ENCODE measurements around the gene ANKRD13B.

The ANKRD13B gene

GRCh38 chr17:29620779-29621500, 28.0 kb downstream of the ANKRD13B start:
- Histone ChIP-seq H2AFZ (ENCODE audit: low read length, unreplicated experiment) (no peak overlapping the region), H3K36me3 (ENCODE audit: insufficient read depth, low read length) (no peaks in the 10 kb centered on the region), H3K79me2 (ENCODE audit: control insufficient read depth, insufficient read depth, low read length, unreplicated experiment) (no peaks in the 10 kb centered on the region), H3K27ac (ENCODE audit: low read depth, low read length) (no peak overlapping the region), H3K4me3 (ENCODE audit: low read depth, low read length) (no peak overlapping the region), H3K4me1 (ENCODE audit: control insufficient read depth, insufficient read depth, low read length, unreplicated experiment) (peaks cover 20% of the 10 kb centered on the region), H3K27me3 (ENCODE audit: insufficient read depth, low read length) (peaks cover 12% of the 10 kb centered on the region)

- Histone ChIP-seq H3K27me3 (ENCODE audit: insufficient read depth, low read length) (peaks cover 4% of the 10 kb centered on the region; the same call in 1 of the 2 replicates), H3K79me2 (ENCODE audit: control insufficient read depth, insufficient read depth, low read length, unreplicated experiment) (no peaks in the 10 kb centered on the region), H3K4me3 (ENCODE audit: low read depth, low read length) (peak overlapping the region; percentile 89), H3K36me3 (ENCODE audit: insufficient read depth, low read length) (no peaks in the 10 kb centered on the region), H3K27ac (ENCODE audit: low read depth, low read length) (no peak overlapping the region), H3K4me1 (ENCODE audit: control insufficient read depth, insufficient read depth, low read length, unreplicated experiment) (peaks cover 17% of the 10 kb centered on the region), H2AFZ (ENCODE audit: low read length, unreplicated experiment) (no peak overlapping the region)
Measured at GRCh38 chr17:29621751-29622194, 28.8 kb downstream of the ANKRD13B start.

DNA sequence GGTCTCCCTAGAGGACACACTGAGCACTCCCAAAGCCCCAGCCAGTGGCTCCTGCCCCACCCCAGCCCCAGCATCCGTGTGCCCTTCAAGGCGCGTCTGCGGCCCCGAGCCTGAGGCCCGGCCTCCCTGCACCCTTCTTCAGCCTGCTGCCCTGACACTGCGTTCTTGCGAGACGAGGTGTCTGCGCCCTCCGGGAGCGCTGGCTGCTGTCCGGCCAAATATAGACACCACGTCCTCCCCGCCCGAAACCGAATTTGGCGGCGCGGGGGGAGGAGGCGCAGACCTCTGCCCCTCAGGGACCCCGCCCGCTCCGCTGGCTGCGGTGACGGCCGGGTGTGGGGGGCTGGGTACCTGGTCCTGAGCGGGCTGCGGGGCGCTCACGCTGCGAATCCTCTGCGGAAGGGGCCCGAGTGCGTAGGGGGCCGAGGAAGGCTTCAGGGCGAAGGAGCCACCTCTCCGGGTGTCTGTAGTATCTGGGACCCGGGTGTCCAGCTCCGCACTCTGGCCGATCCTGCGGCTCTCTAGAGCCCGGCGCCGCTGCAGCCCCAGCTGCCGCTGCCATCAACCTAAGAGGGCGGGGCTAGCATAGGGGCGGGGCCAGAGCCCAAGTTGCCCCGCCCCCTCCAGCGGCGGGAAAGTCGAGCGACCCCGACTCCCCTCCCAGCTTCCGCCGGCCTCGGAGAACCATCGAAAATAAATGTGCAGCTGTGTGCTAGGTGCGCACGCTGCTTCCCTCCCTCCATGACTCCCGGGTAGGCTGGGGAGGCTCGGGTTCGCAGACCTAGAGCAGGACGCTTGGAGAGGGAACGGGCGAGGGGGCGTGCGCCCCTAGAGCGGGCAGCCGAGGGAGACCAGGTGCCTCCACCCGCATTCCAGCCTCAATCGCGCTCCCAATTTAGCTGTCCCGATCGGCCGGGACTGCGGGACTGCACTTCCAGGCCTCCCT, 29.7 kb downstream of the ANKRD13B start, which contains the start of gene CORO6:
TSS of gene CORO6 (minus strand) at position 576 of the 946 bp plus-strand sequence. CDS start 1,491 bp downstream, outside the sequence.
- Histone ChIP-seq H3K27ac (ENCODE audit: low read depth, low read length) (no peak within 1 kb of the TSS), H3K36me3 (ENCODE audit: insufficient read depth, low read length) (no peaks in the 10 kb centered on the region), H3K4me1 (ENCODE audit: control insufficient read depth, insufficient read depth, low read length, unreplicated experiment) (peaks cover 17% of the 10 kb centered on the region), H3K27me3 (ENCODE audit: insufficient read depth, low read length) (no peaks in the 10 kb centered on the region), H3K79me2 (ENCODE audit: control insufficient read depth, insufficient read depth, low read length, unreplicated experiment) (no peaks in the 10 kb centered on the region), H3K4me3 (ENCODE audit: low read depth, low read length) (peak within 1 kb of the TSS; percentile 89), H2AFZ (ENCODE audit: low read length, unreplicated experiment) (peak within 1 kb of the TSS; percentile 66)

GRCh38 chr17:29623283-29623647, 30.3 kb downstream of the ANKRD13B start:
- H3K79me2 ChIP-seq (ENCODE audit: control insufficient read depth, insufficient read depth, low read length, unreplicated experiment) = no peaks in the 10 kb centered on the region
- peaks cover 17% of the 10 kb centered on the region for H3K4me1 ChIP-seq (ENCODE audit: control insufficient read depth, insufficient read depth, low read length, unreplicated experiment)
- no peaks in the 10 kb centered on the region for H3K27me3 ChIP-seq (ENCODE audit: insufficient read depth, low read length)
- no peak overlapping the region for H2AFZ ChIP-seq (ENCODE audit: low read length, unreplicated experiment)
- peak overlapping the region; percentile 89; the same call in 1 of the 2 replicates for H3K4me3 ChIP-seq (ENCODE audit: low read depth, low read length)
- H3K36me3 ChIP-seq (ENCODE audit: insufficient read depth, low read length) = no peaks in the 10 kb centered on the region
- no peak overlapping the region for H3K27ac ChIP-seq (ENCODE audit: low read depth, low read length)

GRCh38 chr17:29624586-29624985, 31.7 kb downstream of the ANKRD13B start:
- Histone ChIP-seq H3K27me3 (ENCODE audit: insufficient read depth, low read length) (no peaks in the 10 kb centered on the region), H3K79me2 (ENCODE audit: control insufficient read depth, insufficient read depth, low read length, unreplicated experiment) (no peaks in the 10 kb centered on the region), H3K4me1 (ENCODE audit: control insufficient read depth, insufficient read depth, low read length, unreplicated experiment) (peaks cover 17% of the 10 kb centered on the region), H2AFZ (ENCODE audit: low read length, unreplicated experiment) (no peak overlapping the region), H3K4me3 (ENCODE audit: low read depth, low read length) (no peak overlapping the region), H3K36me3 (ENCODE audit: insufficient read depth, low read length) (no peaks in the 10 kb centered on the region), H3K27ac (ENCODE audit: low read depth, low read length) (no peak overlapping the region)

GRCh38 chr17:29625037-29625750, 32.3 kb downstream of the ANKRD13B start:
- no peak overlapping the region for H3K4me3 ChIP-seq (ENCODE audit: low read depth, low read length)
- peaks cover 15% of the 10 kb centered on the region for H3K4me1 ChIP-seq (ENCODE audit: control insufficient read depth, insufficient read depth, low read length, unreplicated experiment)
- H2AFZ ChIP-seq (ENCODE audit: low read length, unreplicated experiment) = no peak overlapping the region
- no peak overlapping the region for H3K27ac ChIP-seq (ENCODE audit: low read depth, low read length)
- no peaks in the 10 kb centered on the region for H3K36me3 ChIP-seq (ENCODE audit: insufficient read depth, low read length)
- H3K27me3 ChIP-seq (ENCODE audit: insufficient read depth, low read length) = no peaks in the 10 kb centered on the region
- H3K79me2 ChIP-seq (ENCODE audit: control insufficient read depth, insufficient read depth, low read length, unreplicated experiment) = no peaks in the 10 kb centered on the region

DNA sequence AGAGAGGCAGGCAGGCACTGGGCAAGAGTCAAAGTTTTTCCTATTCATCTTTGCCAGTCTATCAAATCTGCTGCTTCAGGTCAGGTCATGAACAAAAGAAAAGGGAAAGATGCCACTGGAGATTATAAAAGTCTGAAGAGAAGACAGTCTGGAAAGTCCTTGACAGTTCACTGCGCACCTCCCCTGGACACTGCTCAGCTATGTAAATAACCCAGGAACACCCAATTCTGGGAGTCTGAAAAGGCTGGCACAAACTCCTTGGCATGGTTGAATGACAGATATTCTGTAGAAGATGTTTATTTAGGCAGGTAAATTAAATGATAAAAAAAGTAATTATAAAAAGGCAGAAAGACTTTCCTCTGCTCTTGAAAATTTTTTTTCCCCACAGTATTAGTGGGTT, 35.0 kb downstream of the ANKRD13B start:
- Histone ChIP-seq H3K27ac (ENCODE audit: low read depth, low read length) (no peak overlapping the region), H3K27me3 (ENCODE audit: insufficient read depth, low read length) (no peaks in the 10 kb centered on the region), H3K4me3 (ENCODE audit: low read depth, low read length) (no peak overlapping the region), H3K36me3 (ENCODE audit: insufficient read depth, low read length) (0 out of 2 replicates have a peak, but pooled peaks cover 4% of the 10 kb centered on the region), H3K79me2 (ENCODE audit: control insufficient read depth, insufficient read depth, low read length, unreplicated experiment) (no peaks in the 10 kb centered on the region), H3K4me1 (ENCODE audit: control insufficient read depth, insufficient read depth, low read length, unreplicated experiment) (peaks cover 5% of the 10 kb centered on the region), H2AFZ (ENCODE audit: low read length, unreplicated experiment) (no peak overlapping the region)

GRCh38 chr17:29628644-29629043, 35.7 kb downstream of the ANKRD13B start:
- Histone ChIP-seq H3K36me3 (ENCODE audit: insufficient read depth, low read length) (peaks cover 4% of the 10 kb centered on the region; the same call in 1 of the 2 replicates), H3K4me1 (ENCODE audit: control insufficient read depth, insufficient read depth, low read length, unreplicated experiment) (peaks cover 5% of the 10 kb centered on the region), H2AFZ (ENCODE audit: low read length, unreplicated experiment) (no peak overlapping the region), H3K4me3 (ENCODE audit: low read depth, low read length) (no peak overlapping the region), H3K79me2 (ENCODE audit: control insufficient read depth, insufficient read depth, low read length, unreplicated experiment) (no peaks in the 10 kb centered on the region), H3K27ac (ENCODE audit: low read depth, low read length) (no peak overlapping the region), H3K27me3 (ENCODE audit: insufficient read depth, low read length) (no peaks in the 10 kb centered on the region)

DNA sequence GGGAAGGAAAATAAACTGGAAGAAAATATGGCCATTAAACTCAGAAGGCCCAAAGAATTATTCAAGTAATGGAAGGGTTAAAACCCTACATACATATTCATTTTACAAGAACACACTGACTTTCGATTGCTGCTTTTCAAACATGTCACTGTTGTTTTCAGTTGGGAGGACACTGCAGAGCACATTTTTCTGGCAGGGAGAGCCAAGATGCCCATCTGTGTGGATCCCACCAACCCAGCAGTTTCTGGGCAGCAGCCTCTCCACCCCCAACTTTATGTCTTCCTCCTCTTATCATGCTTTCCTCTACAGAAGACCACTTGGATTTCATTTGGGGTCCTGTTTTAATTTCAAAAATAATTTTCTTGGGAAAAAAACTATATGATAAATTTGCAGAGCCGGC, 36.9 kb downstream of the ANKRD13B start:
- no peaks in the 10 kb centered on the region for H3K79me2 ChIP-seq (ENCODE audit: control insufficient read depth, insufficient read depth, low read length, unreplicated experiment)
- peaks cover 4% of the 10 kb centered on the region; the same call in 1 of the 2 replicates for H3K36me3 ChIP-seq (ENCODE audit: insufficient read depth, low read length)
- H3K4me3 ChIP-seq (ENCODE audit: low read depth, low read length) = no peak overlapping the region
- H3K4me1 ChIP-seq (ENCODE audit: control insufficient read depth, insufficient read depth, low read length, unreplicated experiment) = peaks cover 5% of the 10 kb centered on the region
- H3K27ac ChIP-seq (ENCODE audit: low read depth, low read length) = no peak overlapping the region
- H3K27me3 ChIP-seq (ENCODE audit: insufficient read depth, low read length) = no peaks in the 10 kb centered on the region
- H2AFZ ChIP-seq (ENCODE audit: low read length, unreplicated experiment) = no peak overlapping the region

- H3K79me2 ChIP-seq (ENCODE audit: control insufficient read depth, insufficient read depth, low read length, unreplicated experiment) = no peaks in the 10 kb centered on the region
- H3K27ac ChIP-seq (ENCODE audit: low read depth, low read length) = no peak overlapping the region
- no peaks in the 10 kb centered on the region for H3K27me3 ChIP-seq (ENCODE audit: insufficient read depth, low read length)
- H2AFZ ChIP-seq (ENCODE audit: low read length, unreplicated experiment) = no peak overlapping the region
- no peak overlapping the region for H3K4me3 ChIP-seq (ENCODE audit: low read depth, low read length)
- no peaks in the 10 kb centered on the region for H3K4me1 ChIP-seq (ENCODE audit: control insufficient read depth, insufficient read depth, low read length, unreplicated experiment)
- H3K36me3 ChIP-seq (ENCODE audit: insufficient read depth, low read length) = peaks cover 4% of the 10 kb centered on the region; the same call in 1 of the 2 replicates
Measured at GRCh38 chr17:29630630-29631193, 37.8 kb downstream of the ANKRD13B start.
